Myocyte (in vitro differentiated cells): ENCODE data around the gene ZNF385A. TPM values are rescaled to one million over a fixed set of nuclear protein-coding genes. Genes with fewer than 3 reads are reported as not detected.
"Not testable (repeated sequence)": the region's sequence is repeated elsewhere in the genome, so short reads cannot be mapped to it uniquely, and the experiment has no call there.

Experiments used
- DNase-seq: peaks from one replicate; pipeline ENCODE4 v3.0.0-alpha.2; 2012; ENCODE audit warnings: low read depth
- total RNA-seq: library from RNA; depleted of rRNA; stranded (reverse); fragments of >200 nt; gene quantifications from 2 replicates; pipeline ENCODE4 v1.2.3, GENCODE V29; 2014

Gene ZNF385A
- total RNA-seq, 1 donor from 2014 or later, result 2.3 TPM

- DNase-seq, result no peak
Measured at GRCh38 chr12:54357506-54358190, 26.9 kb downstream of the ZNF385A start.

- DNase-seq, result no peak
Measured at GRCh38 chr12:54356951-54357356, 27.6 kb downstream of the ZNF385A start.

GRCh38 chr12:54356228-54356627 lies 28.3 kb downstream of the ZNF385A start:
- no peak for DNase-seq

GRCh38 chr12:54355104-54355815 lies 29.3 kb downstream of the ZNF385A start:
- no peak for DNase-seq

- not testable (repeated sequence) for DNase-seq
Measured at GRCh38 chr12:54354271-54354670, 30.3 kb downstream of the ZNF385A start.

- peak; percentile 67 for DNase-seq
Measured at GRCh38 chr12:54352891-54353874, 31.4 kb downstream of the ZNF385A start.

GRCh38 chr12:54352022-54352531 lies 32.5 kb downstream of the ZNF385A start:
- peak; percentile 63 for DNase-seq

- DNase-seq, result no peak
Measured at GRCh38 chr12:54351341-54351740, 33.2 kb downstream of the ZNF385A start.

GRCh38 chr12:54350743-54351142 lies 33.8 kb downstream of the ZNF385A start:
- DNase-seq, result no peak

- no peak for DNase-seq
Measured at GRCh38 chr12:54349679-54350078, 34.9 kb downstream of the ZNF385A start.

- no peak for DNase-seq
Measured at GRCh38 chr12:54349036-54349435, 35.5 kb downstream of the ZNF385A start.

- no peak for DNase-seq
Measured at GRCh38 chr12:54341378-54342300, 42.9 kb downstream of the ZNF385A start.

GRCh38 chr12:54340846-54341245 lies 43.7 kb downstream of the ZNF385A start:
- no peak for DNase-seq

- DNase-seq, result no peak
Measured at GRCh38 chr12:54338698-54339296, 45.7 kb downstream of the ZNF385A start.

GRCh38 chr12:54337854-54338650 lies 46.5 kb downstream of the ZNF385A start:
- no peak for DNase-seq

GRCh38 chr12:54337280-54337842 lies 47.2 kb downstream of the ZNF385A start:
- no peak for DNase-seq

GRCh38 chr12:54333420-54334034 lies 51.0 kb downstream of the ZNF385A start:
- no peak for DNase-seq

- no peak for DNase-seq
Measured at GRCh38 chr12:54331461-54331860, 53.1 kb downstream of the ZNF385A start.
